Esophagus squamous epithelium (tissue), 5 donors: ENCODE results near the gene CCDC159. TPM values are rescaled to one million over a fixed set of nuclear protein-coding genes. Genes with fewer than 3 reads are reported as not detected.

Experiments used
- DNase-seq: peaks from one replicate; lab custom pipeline; 2025; lab: John Stamatoyannopoulos, UW
- H3K27ac ChIP-seq, 4 donors: fragments of 200-600 bp; sonication (generic); one replicate each; pipeline ENCODE4 v1.5.1; 2016 to 2019; ENCODE audit warnings: mild to moderate bottlenecking in 1 of 4
- H3K27me3 ChIP-seq, 4 donors: fragments of 200-600 bp; sonication (generic); 1 replicate in 3 of 4; 2 replicates in 1 of 4; pipeline versions ENCODE4 v1.5.1 to v1.6.0; 2017 to 2021; ENCODE audit warnings: antibody characterized with exemption in 1 of 4
- H3K36me3 ChIP-seq, 3 donors: fragments of 200-600 bp; sonication (generic); one replicate each; pipeline ENCODE4 v1.5.1; 2016 to 2019
- H3K4me1 ChIP-seq, 3 donors: fragments of 200-600 bp; sonication (generic); one replicate each; pipeline ENCODE4 v1.5.1; 2017 to 2019
- H3K4me3 ChIP-seq, 4 donors: fragments of 200-600 bp; sonication (generic); 1 replicate in 3 of 4; 2 replicates in 1 of 4; pipeline ENCODE4 v1.5.1; 2016 to 2019; ENCODE audit warnings: mild to moderate bottlenecking in 2 of 4, moderate library complexity in 1 of 4
- H3K9me3 ChIP-seq, 3 donors: fragments of 200-600 bp; sonication (generic); one replicate each; pipeline ENCODE4 v1.5.1; 2016 to 2019
- CTCF ChIP-seq, 6 experiments: fragments of 450-650 bp in 4 of 6; fragments of 200-600 bp in 2 of 6; sonication (generic) in 2 of 6; IDR thresholded peaks; one replicate each; pipeline ENCODE4 v1.5.1; 2016 to 2019; ENCODE audit warnings: antibody characterized with exemption in 6 of 6, mild to moderate bottlenecking in 4 of 6, moderate library complexity in 4 of 6
- POLR2A ChIP-seq, 4 donors: fragments of 450-650 bp; IDR thresholded peaks; one replicate each; pipeline ENCODE4 v1.6.1; 2017; ENCODE audit warnings: antibody characterized with exemption in 4 of 4, mild to moderate bottlenecking in 4 of 4, moderate library complexity in 3 of 4
- WGBS, 2 donors: methylation state at CpG; one replicate each; pipeline ENCODE4 v1.1.5; 2018; 5-methylcytosine and 5-hydroxymethylcytosine counted together
- intact Hi-C: fragments of 100-400 bp; cut with DNase I; formaldehyde crosslinking; loops from one replicate; pipeline ENCODE4 v1.15.0; 2022
- total RNA-seq, 4 donors: library from RNA; depleted of rRNA; stranded (reverse); fragments of >200 nt; gene quantifications; one replicate each; pipeline ENCODE4 v1.1.0, GENCODE V29; 2016
- donor health status: DM: yes; HTN: yes; CAD: no.

Gene CCDC159
- total RNA-seq, result 10 to 100 TPM in 1 of 4 donors, 1 to 10 TPM in 3; 5.7 to 17.7 (median 8.0) TPM

- Histone ChIP-seq H3K9me3 (no peaks in the 10 kb centered on the region), H3K4me1 (peaks cover 27 to 47% (median 33%) of the 10 kb centered on the region in 3 donors), H3K27me3 (no peaks in the 10 kb centered on the region), H3K27ac (peak within 1 kb of the TSS; percentile 85 to 94 (median 88)), H3K4me3 (peak within 1 kb of the TSS; percentile 56 to 91 (median 79)), H3K36me3 (peaks cover 0 to 16% (median 0%) of the 10 kb centered on the region in 3 donors)
- 0 to 1% methylated on average over 19 to 24 of the region's 50 CpGs for WGBS, 2 donors
- intact Hi-C loops, result no loop called here
- TF ChIP-seq POLR2A (IDR thresholded peaks at IDR 0.05), result peak in 3 of 4 donors; percentile 73 to 78 (median 78)
- TF ChIP-seq CTCF (IDR thresholded peaks at IDR 0.05), result no peak
- DNase-seq, result peak; percentile 89
Observed at GRCh38 chr19:11346104-11346940, at the start of gene CCDC159, which contains the start of gene TMEM205. Gene CCDC159, plus strand, starts transcription at chr19:11346519. Its CDS starts 88 bp downstream, at chr19:11346607. Gene TMEM205, minus strand, starts transcription at chr19:11346268. Its CDS starts 649 bp downstream, at chr19:11345619.

GRCh38 chr19:11299946-11300810, 46.1 kb upstream of the CCDC159 start:
- no peaks in the 10 kb centered on the region for H3K36me3 ChIP-seq
- intact Hi-C loops, result loop anchor here (5.0 to 10.0 kb wide), 2 partner anchors 82 to 145 kb away; partner anchors contain the start of gene EPOR
- H3K27me3 ChIP-seq, result peaks cover 0 to 6% (median 0%) of the 10 kb centered on the region in 4 donors
- TF ChIP-seq CTCF (IDR thresholded peaks at IDR 0.05), result no peak
- no peak for TF ChIP-seq POLR2A (IDR thresholded peaks at IDR 0.05)
- H3K27ac ChIP-seq, result no peak overlapping the region
- 66 to 74% methylated on average over 6 to 8 of the region's 8 CpGs for WGBS, 2 donors
- H3K4me3 ChIP-seq, result no peak overlapping the region
- H3K4me1 ChIP-seq, result peaks cover 0 to 15% (median 0%) of the 10 kb centered on the region in 3 donors
- H3K9me3 ChIP-seq, result no peaks in the 10 kb centered on the region
- no peak for DNase-seq

GRCh38 chr19:11300811-11301120, 45.6 kb upstream of the CCDC159 start:
- Histone ChIP-seq H3K27me3 (peaks cover 0 to 6% (median 0%) of the 10 kb centered on the region in 4 donors), H3K36me3 (no peaks in the 10 kb centered on the region), H3K27ac (no peak overlapping the region), H3K9me3 (no peaks in the 10 kb centered on the region), H3K4me1 (peaks cover 0 to 13% (median 0%) of the 10 kb centered on the region in 3 donors), H3K4me3 (no peak overlapping the region)
- 81% methylated on average over 11 of the region's 11 CpGs for WGBS, 2 donors
- DNase-seq, result no peak
- intact Hi-C loops, result no loop called here
- TF ChIP-seq POLR2A (IDR thresholded peaks at IDR 0.05), result no peak
- no peak for TF ChIP-seq CTCF (IDR thresholded peaks at IDR 0.05)

GRCh38 chr19:11304936-11305335, 41.4 kb upstream of the CCDC159 start:
- peaks cover 0 to 16% (median 0%) of the 10 kb centered on the region in 4 donors for H3K27me3 ChIP-seq
- no peak overlapping the region for H3K4me3 ChIP-seq
- 51 to 62% methylated on average over 4 to 5 of the region's 5 CpGs for WGBS, 2 donors
- no peaks in the 10 kb centered on the region for H3K4me1 ChIP-seq
- H3K9me3 ChIP-seq, result no peaks in the 10 kb centered on the region
- H3K27ac ChIP-seq, result no peak overlapping the region
- no peaks in the 10 kb centered on the region for H3K36me3 ChIP-seq
- intact Hi-C loops, result no loop called here
- DNase-seq, result no peak
- TF ChIP-seq CTCF (IDR thresholded peaks at IDR 0.05), result no peak
- no peak for TF ChIP-seq POLR2A (IDR thresholded peaks at IDR 0.05)
